ENCODE measurements around the gene CAPN15. TPM values are rescaled to one million over a fixed set of nuclear protein-coding genes. Genes with fewer than 3 reads are reported as not detected.

CAPN15 gene
- 9.3 and 11.4 TPM in 2 replicates for total RNA-seq (2012; rRNA removed)
- polyA plus RNA-seq (2012; rRNA removed) = 24.3 and 36.0 TPM in 2 replicates
- 13.9 and 31.3 TPM in 2 replicates for polyA plus RNA-seq (2012; cell fraction: cytosol; rRNA removed)
- 73.5 and 220 TPM in 2 replicates for polyA plus RNA-seq (2012; cell fraction: nucleus; rRNA removed; ENCODE audit: low replicate concordance)
- Bru-seq, nascent RNA = percentile 63 among the genes with signal in this experiment
- BruChase-seq, experiment 1, labeled RNA remaining after a 6-hour chase = percentile 75 among the genes with signal in this experiment
- percentile 76 among the genes with signal in this experiment for BruChase-seq, experiment 2, labeled RNA remaining after a 2-hour chase
- long read RNA-seq, partial matches to known transcripts = 13 of 15 reads
- long read RNA-seq, other reads (novel, unspliced or antisense) = 2 of 15 reads

DNA sequence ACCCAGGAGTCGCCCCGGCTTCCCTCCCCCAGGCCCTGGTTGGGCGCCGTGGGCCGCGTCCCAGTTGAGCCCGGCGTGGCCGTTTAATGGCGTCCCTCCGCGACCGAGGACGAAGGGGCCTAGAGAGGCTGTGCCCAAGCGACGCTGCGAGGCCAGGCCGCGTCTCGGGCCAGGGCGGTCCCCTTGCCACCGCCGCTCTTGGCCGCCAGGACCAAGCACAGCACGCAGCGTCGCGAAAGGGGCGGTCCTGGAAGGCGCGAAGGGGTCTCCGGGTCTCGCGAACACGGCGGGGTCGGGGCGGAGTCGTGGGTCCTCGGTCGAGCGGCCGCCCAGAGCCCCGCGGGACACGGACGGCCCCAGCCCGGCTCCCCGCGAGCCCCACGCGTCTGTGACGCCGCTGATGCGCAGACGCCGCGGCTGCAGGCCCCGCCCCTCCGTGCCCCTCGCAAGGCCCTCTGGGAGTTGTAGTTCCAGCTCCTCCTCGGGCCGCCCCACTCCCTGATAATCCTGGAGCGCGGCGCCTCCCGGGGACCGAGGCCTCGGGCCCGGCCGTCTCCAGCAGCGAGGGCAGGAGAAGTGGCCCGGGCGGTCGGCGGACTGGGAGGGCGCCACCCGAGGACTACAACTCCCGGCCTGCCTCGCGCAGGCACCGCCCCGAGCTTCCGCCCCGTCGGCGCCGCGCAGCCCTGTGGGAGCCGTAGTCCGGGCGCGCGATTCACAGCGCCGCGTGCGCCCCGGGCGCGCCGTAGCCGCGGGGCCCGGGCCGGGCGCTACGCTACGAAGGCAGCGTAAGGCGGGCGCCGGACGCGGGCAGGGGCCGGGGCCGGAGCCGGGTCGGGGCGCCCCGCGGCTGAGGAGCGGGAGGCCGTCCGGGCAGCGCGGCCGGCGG lies at the start of gene CAPN15:
TSS of gene CAPN15 (plus strand) at position 698 of the 889 bp plus-strand sequence. CDS start 19,127 bp downstream, outside the sequence.
- H3K27ac ChIP-seq (ENCODE audit: insufficient read depth, low read length) = peak within 1 kb of the TSS; percentile 98
- in situ Hi-C loops (cut with MboI; ENCODE audit: low sequenced_read_pairs) (no loop called here), intact Hi-C loops (cut with micrococcal nuclease) (loop anchor here (2.0 to 5.0 kb wide), 3 partner anchors 102 to 125 kb away; partner anchors contain the start of genes DECR2, METTL26 and RAB11FIP3), dilution Hi-C loops (cut with HindIII; ENCODE audit: low sequenced_read_pairs, unreplicated experiment) (no loop called here)
- peaks cover 3% of the 10 kb centered on the region; the same call in 1 of the 2 replicates for H3K9me1 ChIP-seq (ENCODE audit: insufficient read depth, low read length)
- TF ChIP-seq RFX5 (IDR thresholded peaks at IDR 0.05; ENCODE audit: low read depth, low read length) = no peak
- no peak for TF ChIP-seq RCOR1 (IDR thresholded peaks at IDR 0.05; ENCODE audit: insufficient replicate concordance, low read length)
- TF ChIP-seq POLR2A (IDR thresholded peaks at IDR 0.05; ENCODE audit: low read depth, low read length) = peak; percentile 71
- peak; percentile 69; the same call in 1 of the 2 replicates for TF ChIP-seq MAZ (IDR thresholded peaks at IDR 0.05; ENCODE audit: borderline replicate concordance, low read depth, low read length)
- TF ChIP-seq, protein P1, sequence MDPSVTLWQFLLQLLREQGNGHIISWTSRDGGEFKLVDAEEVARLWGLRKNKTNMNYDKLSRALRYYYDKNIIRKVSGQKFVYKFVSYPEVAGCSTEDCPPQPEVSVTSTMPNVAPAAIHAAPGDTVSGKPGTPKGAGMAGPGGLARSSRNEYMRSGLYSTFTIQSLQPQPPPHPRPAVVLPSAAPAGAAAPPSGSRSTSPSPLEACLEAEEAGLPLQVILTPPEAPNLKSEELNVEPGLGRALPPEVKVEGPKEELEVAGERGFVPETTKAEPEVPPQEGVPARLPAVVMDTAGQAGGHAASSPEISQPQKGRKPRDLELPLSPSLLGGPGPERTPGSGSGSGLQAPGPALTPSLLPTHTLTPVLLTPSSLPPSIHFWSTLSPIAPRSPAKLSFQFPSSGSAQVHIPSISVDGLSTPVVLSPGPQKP (IDR thresholded peaks at IDR 0.05; ENCODE audit: borderline replicate concordance, low read depth, low read length) = no peak
- no peak for TF ChIP-seq BHLHE40 (IDR thresholded peaks at IDR 0.05; ENCODE audit: low read depth, low read length)
- TF ChIP-seq MXI1 (IDR thresholded peaks at IDR 0.05; ENCODE audit: borderline replicate concordance, low read depth, low read length) = peak; percentile 40; the same call in 1 of the 2 replicates
- TF ChIP-seq RAD21 (IDR thresholded peaks at IDR 0.05; ENCODE audit: low read length) = no peak
- TF ChIP-seq, protein P2, sequence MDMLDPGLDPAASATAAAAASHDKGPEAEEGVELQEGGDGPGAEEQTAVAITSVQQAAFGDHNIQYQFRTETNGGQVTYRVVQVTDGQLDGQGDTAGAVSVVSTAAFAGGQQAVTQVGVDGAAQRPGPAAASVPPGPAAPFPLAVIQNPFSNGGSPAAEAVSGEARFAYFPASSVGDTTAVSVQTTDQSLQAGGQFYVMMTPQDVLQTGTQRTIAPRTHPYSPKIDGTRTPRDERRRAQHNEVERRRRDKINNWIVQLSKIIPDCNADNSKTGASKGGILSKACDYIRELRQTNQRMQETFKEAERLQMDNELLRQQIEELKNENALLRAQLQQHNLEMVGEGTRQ (IDR thresholded peaks at IDR 0.05; ENCODE audit: low read depth, low read length) = no peak
- no peak for TF ChIP-seq FOS (IDR thresholded peaks at IDR 0.05; ENCODE audit: low read depth, low read length)
- H3K36me3 ChIP-seq (ENCODE audit: control insufficient read depth, insufficient read depth, low read length) = peaks cover 8% of the 10 kb centered on the region; the same call in 1 of the 2 replicates
- H2BK5ac ChIP-seq (ENCODE audit: low read depth, low read length, poor library complexity, severe bottlenecking) = peak within 1 kb of the TSS; percentile 95
- peak within 1 kb of the TSS; percentile 69 for H4K5ac ChIP-seq (ENCODE audit: low read depth, low read length)
- H3K79me1 ChIP-seq (ENCODE audit: low read depth in 1 of 2, low read length in 2 of 2) = peaks cover 8 to 69% of the 10 kb centered on the region in 2 experiments; a peak in 2 of 4 replicates
- no peak within 1 kb of the TSS for H2BK20ac ChIP-seq (ENCODE audit: low read depth, low read length)
- peaks cover 21% of the 10 kb centered on the region for H3K4me1 ChIP-seq (ENCODE audit: control insufficient read depth, insufficient read depth, low read length)
- no peaks in the 10 kb centered on the region for H3K9me3 ChIP-seq (ENCODE audit: control insufficient read depth, insufficient read depth, low read length)
- H3K14ac ChIP-seq (replicated peaks; ENCODE audit: low read depth, low read length) = peak within 1 kb of the TSS; percentile 94
- peak within 1 kb of the TSS; percentile 76 to 87 for H4K8ac ChIP-seq (ENCODE audit: low read depth in 2 of 2, low read length in 2 of 2)
- H3K27me3 ChIP-seq (ENCODE audit: control insufficient read depth, insufficient read depth, low read length) = no peaks in the 10 kb centered on the region
- peak within 1 kb of the TSS; percentile 74 for H2BK120ac ChIP-seq (ENCODE audit: low read depth, low read length)
- BruUV-seq (replicated peaks) = no TSS peak
- peak within 1 kb of the TSS; percentile 95 for H2AFZ ChIP-seq (replicated peaks; ENCODE audit: low read length, poor library complexity)
- ATAC-seq (ENCODE audit: low read depth) (peak; percentile 79), DNase-seq (peak; percentile 79)
- WGBS, 2 experiments (ENCODE audit: extremely low coverage in 2 of 2, insufficient read length in 1 of 2) = 1% methylated on average over 83 of the region's 129 CpGs; no CpG with 5 or more reads in 1 of the 2 experiments
- H3K23ac ChIP-seq (ENCODE audit: low read depth, low read length) = peak within 1 kb of the TSS; percentile 87
- H3K9ac ChIP-seq (ENCODE audit: low read depth, low read length) = peak within 1 kb of the TSS; percentile 87
- peak within 1 kb of the TSS; percentile 98 for H3K4me2 ChIP-seq (ENCODE audit: low read depth, low read length)
- peak within 1 kb of the TSS; percentile 63 for H3K56ac ChIP-seq (ENCODE audit: extremely low read depth, insufficient read depth, low read length)
- H2BK15ac ChIP-seq (ENCODE audit: low read depth, low read length) = no peak within 1 kb of the TSS; the same call in 2 of the 3 replicates
- peak within 1 kb of the TSS; percentile 88 for H4K91ac ChIP-seq (ENCODE audit: insufficient read depth, low read depth, low read length)
- H2AK9ac ChIP-seq (replicated peaks; ENCODE audit: low read depth, low read length, poor library complexity) = peak within 1 kb of the TSS; percentile 100
- CTCF ChIA-PET = no interaction called here
- peak within 1 kb of the TSS; percentile 91 for H2AK5ac ChIP-seq (ENCODE audit: low read depth, low read length)
- POLR2A ChIA-PET (ENCODE audit: unreplicated experiment) = interaction anchor here (0.6 kb wide), 1 partner anchor 201 kb away, joined by 9 read pairs; no protein-coding TSS in a partner anchor
- peak within 1 kb of the TSS; percentile 89 for H3K4me3 ChIP-seq (ENCODE audit: insufficient read depth, low read depth, low read length)
- peak within 1 kb of the TSS; percentile 94 for H3K4ac ChIP-seq (ENCODE audit: low read depth, low read length)
- H4K20me1 ChIP-seq (ENCODE audit: insufficient read depth, low read length) = peaks cover 75% of the 10 kb centered on the region
- H3K18ac ChIP-seq (ENCODE audit: low read depth, low read length) = peak within 1 kb of the TSS; percentile 79

Data from IMR-90 (cell line).